HepG2 (cell line): ENCODE data around the gene MRPL36.

Source experiments
- CBX2 ChIP-seq, 2 experiments: fragments of 200-600 bp in 1 of 2; sonication (generic); formaldehyde crosslinking in 1 of 2; IDR thresholded peaks; 2 replicates each; pipeline versions ENCODE4 v1.7.0 to v1.8.1; 2018 to 2022; ENCODE audit warnings: low read depth in 2 of 2, low read length in 1 of 2, mild to moderate bottlenecking in 1 of 2, missing genetic modification reagents in 1 of 2
- CTCF ChIP-seq: sonication (generic); formaldehyde crosslinking; IDR thresholded peaks from 2 replicates; pipeline ENCODE4 v1.5.0; 2020; ENCODE audit warnings: mild to moderate bottlenecking, missing genetic modification reagents, moderate library complexity
- FOSL2 ChIP-seq: sonication (generic); formaldehyde crosslinking; IDR thresholded peaks from 2 replicates; pipeline ENCODE4 v1.4.0; 2020; ENCODE audit warnings: missing genetic modification reagents
- NFIC ChIP-seq: IDR thresholded peaks from 2 replicates; pipeline ENCODE4 v1.6.1; 2012; ENCODE audit warnings: mild to moderate bottlenecking, low read length, inconsistent platforms
- POLR2A ChIP-seq, 2 experiments: IDR thresholded peaks; 2 replicates each; pipeline ENCODE4 v1.6.1; 2011; ENCODE audit warnings: low read depth in 2 of 2, low read length in 2 of 2, mild to moderate bottlenecking in 1 of 2, moderate library complexity in 1 of 2; ENCODE audit not compliant: insufficient read depth in 1 of 2
- STAT6 ChIP-seq: sonication (generic); formaldehyde crosslinking; IDR thresholded peaks from 2 replicates; pipeline ENCODE4 v1.4.0; 2020; ENCODE audit warnings: missing genetic modification reagents, mild to moderate bottlenecking, borderline replicate concordance
- TERF1 ChIP-seq: sonication (generic); formaldehyde crosslinking; IDR thresholded peaks from 2 replicates; pipeline ENCODE4 v1.8.0; 2022; ENCODE audit warnings: mild to moderate bottlenecking, missing genetic modification reagents, moderate library complexity
- ZNF432 ChIP-seq: sonication (generic); formaldehyde crosslinking; IDR thresholded peaks from 2 replicates; pipeline ENCODE4 v1.5.0; 2020; ENCODE audit warnings: missing genetic modification reagents, mild to moderate bottlenecking, borderline replicate concordance
- ZNF572 ChIP-seq: sonication (generic); formaldehyde crosslinking; IDR thresholded peaks from 2 replicates; pipeline ENCODE4 v1.5.1; 2020; ENCODE audit warnings: mild to moderate bottlenecking, missing genetic modification reagents

- TF ChIP-seq NFIC (no peak), TERF1 (CRISPR knock-in tag) (no peak), ZNF432 (CRISPR knock-in tag) (no peak), POLR2A (IDR thresholded peaks at IDR 0.05; ENCODE audit: insufficient read depth in 1 of 2, low read depth in 2 of 2, low read length in 2 of 2) (no peak), CTCF (no peak), STAT6 (CRISPR knock-in tag) (no peak), FOSL2 (CRISPR knock-in tag) (no peak), CBX2 (IDR thresholded peaks at IDR 0.05; ENCODE audit: low read depth, low read length) (no peak), CBX2 (CRISPR knock-in tag; IDR thresholded peaks at IDR 0.05; ENCODE audit: low read depth) (no peak), ZNF572 (no peak)
These were observed 15.6 kb upstream of the MRPL36 start for GRCh38 chr5:1815071-1815786.
